B cell (primary cell): ENCODE data around the gene SLC50A1.
A peak's percentile ranks its signal among the peaks of the same experiment; 100 is the strongest.

Source experiments
- CTCF ChIP-seq: fragments of 200-600 bp; IDR thresholded peaks from one replicate; pipeline ENCODE4 v1.8.0; 2022; ENCODE audit warnings: antibody characterized with exemption, mild to moderate bottlenecking
- EZH2 ChIP-seq: IDR thresholded peaks from 2 replicates; pipeline ENCODE4 v1.6.1; 2012; ENCODE audit warnings: borderline replicate concordance, low read depth, mild to moderate bottlenecking, moderate library complexity, low read length; ENCODE audit not compliant: insufficient read depth, poor library complexity, severe bottlenecking

GRCh38 chr1:155167166-155168104 lies 31.8 kb downstream of the SLC50A1 start:
- TF ChIP-seq EZH2 (no peak), CTCF (peak; percentile 90)
